ENCODE results near the gene TPP2.

Gene TPP2

DNA sequence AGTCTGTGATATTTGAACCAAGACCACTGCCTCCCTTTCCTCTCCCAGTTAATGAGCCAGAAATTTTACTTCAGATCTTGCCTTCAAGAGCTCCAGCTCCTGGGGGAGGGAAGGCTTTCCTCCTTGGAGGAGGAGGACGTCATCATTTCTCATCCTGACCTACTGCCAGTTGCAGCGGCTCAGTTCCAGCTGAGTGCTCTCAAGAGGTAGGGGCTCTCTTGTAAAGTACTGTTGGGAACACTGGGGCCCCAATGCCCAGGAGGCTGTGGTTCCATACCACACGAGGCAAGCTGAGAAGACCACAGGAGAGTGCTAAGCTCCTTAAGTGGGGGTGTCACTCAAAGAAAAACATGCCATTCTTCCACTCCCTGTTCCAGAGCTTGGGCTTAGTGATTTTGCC, 61.9 kb downstream of the TPP2 start:
- no peak for DNase-seq

DNA sequence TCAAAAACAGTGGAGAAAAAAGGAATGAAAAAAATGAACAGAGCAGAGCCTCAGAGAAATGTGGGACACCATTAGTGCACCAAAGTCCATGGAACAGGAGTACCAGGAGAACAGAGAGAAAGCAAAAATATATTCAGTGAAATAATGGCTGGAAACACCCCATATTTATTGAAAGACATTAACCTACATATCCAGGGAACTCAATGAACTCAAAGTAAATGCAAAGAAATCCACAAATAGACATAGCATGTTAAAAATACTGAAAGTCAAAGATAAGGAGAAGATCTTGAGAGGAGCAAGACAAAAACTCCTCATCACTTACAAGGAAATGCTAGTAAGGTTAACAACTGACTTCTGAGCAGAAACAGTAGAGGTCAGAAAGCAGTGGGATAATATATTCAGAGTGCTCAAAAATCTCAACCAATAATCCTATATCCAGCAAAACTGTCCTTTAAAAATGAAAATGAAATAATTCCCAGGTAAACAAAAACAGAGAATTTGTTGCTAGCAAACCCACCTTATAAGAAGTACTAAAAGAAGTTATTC, 62.5 kb downstream of the TPP2 start:
- DNase-seq: no peak

DNA sequence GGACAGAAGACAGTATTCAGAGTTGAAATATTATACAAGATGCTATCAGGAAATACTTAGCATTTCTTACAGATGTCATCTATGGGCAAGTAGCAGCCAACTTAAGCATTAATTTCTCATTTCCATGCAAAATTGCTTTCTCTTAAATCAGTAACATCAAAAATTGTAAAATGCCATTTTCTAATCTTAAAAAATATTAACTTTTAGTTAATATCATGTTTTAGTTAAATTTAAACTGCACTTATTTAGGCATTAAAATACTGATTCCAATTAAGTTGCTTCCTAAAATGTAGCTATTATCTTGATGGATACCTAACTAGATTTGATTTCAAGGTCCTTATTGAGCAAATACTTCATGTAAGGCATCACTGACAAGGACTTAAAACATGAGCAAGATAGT, 70.2 kb downstream of the TPP2 start:
- DNase-seq: no peak

DNA sequence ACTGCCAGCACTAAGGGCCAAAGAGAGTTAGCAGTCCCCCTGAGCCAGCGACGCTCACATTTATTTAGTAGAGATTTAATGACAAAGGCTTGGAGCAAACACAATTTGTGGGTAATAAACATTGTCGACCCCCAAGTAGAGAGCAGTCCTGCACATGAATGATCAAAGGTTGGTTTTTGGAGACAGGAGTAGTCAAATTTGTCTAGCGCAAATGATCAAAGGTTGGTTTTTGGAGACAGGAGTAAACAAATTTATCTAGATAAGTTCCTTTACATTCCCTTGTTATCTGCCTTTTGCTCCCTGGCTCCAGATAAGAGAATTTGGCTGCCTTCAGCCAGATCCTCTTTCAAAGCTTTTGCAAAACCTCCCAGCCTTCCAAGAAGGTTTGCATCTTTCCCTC, 71.1 kb downstream of the TPP2 start:
- DNase-seq: no peak

DNA sequence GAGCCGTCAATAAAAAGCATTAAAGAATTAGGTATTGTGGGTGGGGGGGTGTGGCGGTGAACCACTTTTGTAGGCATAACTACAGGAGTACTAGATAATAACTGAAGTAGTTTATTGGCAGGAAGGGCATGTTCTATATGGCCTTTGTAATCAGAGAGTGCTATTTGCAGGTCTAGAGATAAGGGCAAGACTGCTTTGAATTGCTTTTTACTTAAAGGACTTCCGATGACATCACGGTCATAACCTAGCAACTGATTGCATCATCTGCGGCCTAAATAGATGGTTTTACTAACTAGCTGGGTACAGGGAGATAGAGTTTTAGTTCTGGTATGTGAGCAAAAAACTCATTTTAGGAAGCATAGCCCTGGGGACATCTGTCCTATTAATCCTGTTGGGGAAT, 73.3 kb downstream of the TPP2 start:
- DNase-seq: no peak

DNA sequence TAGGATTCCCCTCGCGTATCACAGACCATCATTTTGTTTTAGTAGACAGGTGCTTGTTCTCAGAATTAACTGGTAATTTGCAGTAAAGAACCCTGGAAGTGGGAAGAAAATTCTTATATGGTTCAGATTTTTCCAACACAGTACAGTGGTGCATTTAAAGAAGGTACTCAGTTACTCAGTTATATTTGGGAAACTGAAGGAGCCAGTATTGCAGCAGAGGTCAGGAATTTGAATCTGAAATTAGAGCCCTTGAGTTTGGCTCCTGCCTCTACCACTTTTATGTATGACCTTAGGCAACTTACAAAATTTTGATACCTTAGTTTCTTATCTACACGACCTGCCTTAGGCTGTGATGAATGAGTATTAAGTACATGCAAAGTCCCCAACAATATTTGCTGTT, 78.3 kb downstream of the TPP2 start:
- no peak for DNase-seq

DNA sequence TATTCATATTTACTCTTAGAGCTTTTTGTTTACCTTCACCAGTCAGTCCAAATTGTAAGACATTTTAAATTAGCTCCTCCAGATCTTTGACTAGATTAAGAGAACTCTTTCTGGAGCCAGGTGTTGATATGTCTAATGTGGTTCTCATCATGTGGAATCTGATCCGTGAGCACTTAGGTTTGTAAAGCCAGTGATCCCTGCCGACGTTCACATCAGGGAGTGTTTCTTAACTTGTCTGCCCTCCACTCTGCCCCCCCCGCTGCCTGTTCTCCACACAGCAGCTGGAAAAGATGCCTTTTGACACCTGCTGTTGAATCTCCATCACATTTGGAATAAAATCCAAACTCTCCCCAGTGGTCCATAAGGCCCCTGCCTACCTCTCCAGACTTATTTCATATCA, 80.3 kb downstream of the TPP2 start:
- no peak for DNase-seq

DNA sequence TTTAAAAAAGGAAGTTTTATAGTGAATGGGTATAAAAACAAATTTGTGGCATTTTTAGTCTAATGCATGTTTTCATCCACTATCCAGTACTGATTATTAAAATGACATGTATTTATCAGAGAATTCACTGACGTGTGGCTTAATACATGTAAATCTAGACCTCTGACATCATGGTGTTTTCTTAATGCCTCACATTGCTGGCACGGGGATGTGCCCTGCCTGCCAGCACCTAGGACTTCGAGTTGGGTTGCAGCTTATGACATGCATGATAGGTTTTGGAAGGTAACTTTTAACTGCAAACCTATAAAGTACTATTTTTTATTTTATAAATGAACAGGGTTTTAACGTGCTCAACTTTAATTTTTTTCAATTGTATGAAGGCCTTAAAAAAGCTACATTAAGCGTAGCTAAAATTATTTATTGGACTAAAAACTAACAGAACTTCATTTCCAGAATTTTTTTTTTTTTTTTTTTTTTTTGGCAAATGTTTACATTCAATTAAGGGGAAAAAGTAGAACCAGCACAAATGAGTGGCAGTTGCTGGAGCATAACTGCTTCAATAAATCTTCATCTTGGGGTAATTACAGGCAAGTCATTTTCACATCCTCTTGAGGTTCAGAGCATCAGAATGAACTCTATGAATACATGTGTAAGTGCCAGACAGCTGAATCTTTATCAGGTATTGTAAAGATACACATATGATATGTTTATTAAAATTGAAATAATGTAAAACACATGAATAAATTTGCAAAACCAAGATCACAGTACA, 81.7 kb downstream of the TPP2 start:
- DNase-seq: no peak

DNA sequence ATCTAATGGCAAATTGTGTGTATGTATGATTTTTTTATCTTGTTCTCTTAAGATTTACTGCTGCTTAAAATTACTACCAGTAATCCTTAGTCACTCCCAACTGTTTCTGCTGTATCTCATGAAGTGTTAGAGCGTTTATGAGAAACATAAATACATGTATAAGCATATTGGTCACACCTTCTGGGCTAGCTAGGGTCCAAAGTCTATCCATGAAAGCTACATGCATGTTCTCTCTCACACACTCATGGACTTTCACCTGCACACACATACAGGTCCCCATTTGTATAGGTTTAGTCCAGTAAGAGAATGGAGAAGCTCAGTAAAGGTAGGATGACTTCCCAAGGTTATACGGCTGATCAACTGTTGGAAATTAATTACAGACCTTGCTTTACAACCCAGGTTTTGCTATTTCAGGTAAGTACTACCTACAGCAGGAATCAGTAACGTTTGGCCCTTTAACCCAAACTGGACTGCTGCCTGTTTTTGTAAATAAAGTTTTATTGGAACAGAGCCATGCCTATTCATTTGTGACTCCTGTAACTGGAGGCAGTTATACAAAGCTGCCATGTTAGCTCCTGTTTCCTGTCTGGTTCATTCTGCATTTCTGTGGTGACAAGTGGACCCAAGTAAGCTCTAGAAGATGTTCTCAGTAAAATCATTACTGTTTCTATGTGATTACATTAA, 82.8 kb downstream of the TPP2 start:
- no peak for DNase-seq

DNA sequence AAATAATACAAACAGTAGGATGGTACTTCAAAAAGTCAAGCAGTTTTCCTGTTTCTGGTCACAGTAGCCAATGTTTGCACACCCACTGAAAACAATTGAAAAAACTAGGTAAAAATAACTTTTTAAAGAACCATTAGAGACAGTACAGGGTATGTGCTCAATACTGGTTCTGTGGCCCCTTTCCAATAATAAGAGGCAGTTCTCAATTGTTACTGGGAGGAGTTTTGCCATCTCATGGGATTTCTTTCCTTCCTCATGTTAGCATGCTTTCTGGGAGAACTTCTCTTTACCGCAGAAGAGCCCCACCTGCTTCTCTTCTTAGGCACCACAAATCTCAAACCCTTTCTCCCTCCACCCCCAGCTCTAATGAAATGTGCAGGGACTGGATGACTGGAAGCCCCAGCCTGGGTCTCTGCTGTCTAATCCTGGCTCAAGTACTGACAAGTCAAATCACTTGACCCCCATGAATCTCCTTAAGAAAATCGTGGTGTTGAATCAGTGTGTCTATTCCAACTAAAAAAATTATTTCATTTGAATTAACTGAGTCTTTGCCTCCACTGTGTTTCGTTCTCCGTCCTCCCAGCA, 83.4 kb downstream of the TPP2 start:
- no peak for DNase-seq

DNA sequence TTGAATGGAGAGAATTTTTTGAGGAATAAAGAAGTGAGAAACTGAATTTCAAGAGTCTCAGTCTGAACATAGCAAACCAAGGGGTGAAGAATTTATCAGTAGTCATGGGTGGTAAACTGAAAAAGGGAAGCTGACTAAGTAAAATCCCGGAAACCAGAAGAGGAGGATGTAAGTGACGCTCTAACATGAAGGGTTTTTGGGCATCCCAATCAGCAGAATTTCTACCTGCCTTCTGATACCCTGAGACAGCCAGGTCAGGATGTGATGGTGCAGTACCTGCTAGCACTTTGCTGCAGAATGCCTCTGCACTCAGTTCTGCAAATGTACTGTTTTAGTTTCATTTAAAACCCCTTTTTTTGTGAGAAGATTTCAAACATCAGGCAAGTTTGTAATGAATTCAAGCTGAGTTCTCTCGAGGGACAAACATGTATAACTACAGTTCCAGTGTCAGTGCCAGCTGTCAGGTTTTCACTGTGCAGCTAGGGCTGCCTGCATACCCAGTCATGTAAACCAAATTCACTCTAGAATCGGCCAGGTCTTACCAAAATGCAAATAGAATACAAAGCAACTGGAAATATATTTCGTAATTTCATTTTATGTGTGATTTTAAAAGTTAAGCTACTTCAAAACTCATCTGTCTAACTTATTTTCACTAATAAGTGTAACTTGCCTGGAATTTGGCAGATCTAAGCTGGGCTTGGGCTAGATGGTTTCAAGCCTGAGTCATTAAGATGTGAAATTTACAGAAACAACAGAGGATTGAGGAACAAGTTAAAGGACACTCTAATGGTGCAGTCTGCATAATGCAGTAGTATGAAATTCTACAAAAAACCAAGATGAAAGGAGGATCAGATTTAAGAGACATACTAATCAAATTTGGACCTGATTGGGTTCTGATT, 84.3 kb downstream of the TPP2 start:
- DNase-seq: no peak

DNA sequence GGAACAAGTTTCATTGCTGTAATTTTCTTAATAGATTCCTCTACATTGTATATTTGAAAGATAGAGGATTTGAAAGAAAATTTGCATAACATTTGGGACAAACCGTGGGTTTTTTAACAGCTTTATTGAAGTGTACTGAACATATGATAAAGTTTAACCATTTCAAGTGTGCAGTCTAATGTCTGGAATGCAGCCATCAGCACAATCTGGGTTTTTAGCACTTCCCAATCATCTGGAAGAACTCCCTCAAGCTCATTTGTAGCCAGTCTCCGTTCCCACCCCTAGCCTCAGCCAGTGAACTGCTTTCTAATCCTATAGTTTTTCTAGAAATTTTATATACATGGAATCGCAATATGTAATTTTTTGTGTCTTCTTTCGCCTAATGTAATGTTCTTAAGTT, 85.4 kb downstream of the TPP2 start:
- DNase-seq: no peak

DNA sequence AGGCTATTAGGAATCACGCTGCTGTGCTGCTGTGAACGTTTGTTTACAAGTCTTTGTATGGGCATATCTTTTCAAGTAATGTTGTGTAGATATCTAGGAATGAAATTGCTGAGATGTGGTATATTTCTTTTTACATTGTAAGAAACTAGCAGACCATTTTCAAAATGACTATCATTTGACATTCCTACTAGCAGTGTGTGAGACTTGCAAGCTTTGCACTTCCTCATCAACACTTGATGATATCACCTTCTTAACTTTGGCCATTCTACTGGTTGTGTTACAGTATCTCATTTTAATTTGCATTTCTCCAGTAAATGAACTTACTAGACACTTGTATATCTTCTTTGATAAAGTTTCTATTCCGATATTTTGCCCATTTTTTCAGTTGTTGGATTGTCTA, 85.9 kb downstream of the TPP2 start:
- no peak for DNase-seq

DNA sequence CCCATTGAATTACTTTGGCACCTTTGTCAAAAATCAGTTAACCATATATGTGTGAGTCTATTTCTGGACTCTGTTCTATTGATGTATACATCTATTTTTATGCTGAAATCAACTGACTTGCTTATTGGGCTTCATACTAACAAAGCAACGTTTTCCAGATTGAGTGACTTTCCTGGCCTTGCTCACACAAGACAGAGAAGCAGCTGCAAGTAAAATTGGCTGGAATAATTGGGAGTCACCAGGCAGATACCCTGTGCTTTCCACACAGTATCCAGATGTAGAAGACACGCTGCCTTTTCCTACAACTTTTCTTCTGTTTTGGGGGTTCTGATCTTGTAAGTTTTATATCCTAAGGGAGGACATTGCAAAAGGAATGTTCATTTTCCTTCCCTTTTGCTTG, 86.9 kb downstream of the TPP2 start:
- no peak for DNase-seq

DNA sequence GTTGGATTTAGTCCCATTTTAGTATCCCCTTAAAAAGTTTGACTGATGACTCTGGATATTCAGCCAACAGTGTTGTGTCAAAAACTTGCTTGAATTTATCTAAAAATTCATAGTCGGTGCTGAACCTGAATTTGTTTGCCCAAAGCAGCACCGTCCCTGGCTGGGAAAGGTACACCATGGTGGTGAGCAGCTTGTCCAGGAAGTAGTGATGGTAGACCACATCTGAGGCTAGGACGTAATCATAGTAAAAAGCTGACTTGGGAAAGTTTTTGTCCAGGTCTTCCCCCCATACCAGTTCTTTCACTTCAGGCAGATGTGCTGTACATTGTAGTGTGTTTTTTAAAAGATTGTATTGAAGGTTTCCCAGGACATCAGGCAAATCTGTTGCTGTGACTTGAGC, 89.2 kb downstream of the TPP2 start:
- DNase-seq: no peak

DNA sequence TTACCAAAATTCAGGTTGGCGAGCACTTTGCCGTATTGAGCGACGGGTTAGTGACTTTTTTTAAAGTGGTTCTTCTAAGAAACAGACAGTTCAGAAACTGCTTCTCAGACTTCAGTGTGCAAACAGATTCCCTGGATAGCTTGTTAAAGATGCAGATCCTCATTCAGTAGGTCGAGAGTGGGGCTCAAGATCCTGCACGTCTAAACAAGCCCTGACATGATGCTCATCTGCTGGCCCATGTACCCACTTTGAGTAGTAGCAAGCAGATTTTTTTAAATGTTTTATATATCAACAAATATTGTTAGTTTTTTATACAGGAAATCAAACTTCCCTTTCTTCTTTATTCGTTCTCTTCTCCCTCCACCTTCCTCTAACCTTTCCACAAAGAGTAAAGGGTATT, 90.7 kb downstream of the TPP2 start:
- no peak for DNase-seq

DNA sequence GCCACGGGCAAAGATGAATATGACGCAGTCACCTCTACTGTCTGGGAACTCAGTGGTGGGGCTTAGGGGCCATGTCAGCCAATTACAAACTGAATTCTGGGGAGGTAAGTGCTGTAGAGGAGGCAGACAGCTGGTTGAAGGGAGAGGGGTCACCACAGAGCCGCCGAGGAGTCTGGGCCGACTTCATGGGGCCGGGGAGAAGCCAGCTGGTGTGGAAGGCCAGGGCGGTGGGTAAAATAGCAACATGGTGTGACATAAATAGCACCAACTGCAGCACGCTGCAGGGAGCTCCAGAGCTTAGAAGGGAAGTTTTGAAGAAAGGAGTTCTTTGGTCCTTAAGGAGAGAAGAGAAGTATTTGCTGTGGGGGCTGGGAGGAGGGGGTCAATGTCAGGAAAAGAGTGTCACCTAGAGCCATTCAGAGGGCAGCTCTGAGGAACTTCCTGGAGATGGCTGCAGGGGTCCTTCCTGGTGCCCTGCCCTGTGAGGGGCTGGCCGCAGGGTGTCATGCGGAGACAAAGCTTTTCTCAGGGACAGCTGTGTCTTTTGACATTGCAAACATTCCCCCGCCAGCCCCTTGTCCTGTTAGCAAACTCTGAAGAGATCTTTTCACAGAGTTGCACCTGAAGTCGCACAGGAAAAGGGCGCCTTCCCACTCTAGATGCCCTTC, 91.7 kb downstream of the TPP2 start:
- no peak for DNase-seq

DNA sequence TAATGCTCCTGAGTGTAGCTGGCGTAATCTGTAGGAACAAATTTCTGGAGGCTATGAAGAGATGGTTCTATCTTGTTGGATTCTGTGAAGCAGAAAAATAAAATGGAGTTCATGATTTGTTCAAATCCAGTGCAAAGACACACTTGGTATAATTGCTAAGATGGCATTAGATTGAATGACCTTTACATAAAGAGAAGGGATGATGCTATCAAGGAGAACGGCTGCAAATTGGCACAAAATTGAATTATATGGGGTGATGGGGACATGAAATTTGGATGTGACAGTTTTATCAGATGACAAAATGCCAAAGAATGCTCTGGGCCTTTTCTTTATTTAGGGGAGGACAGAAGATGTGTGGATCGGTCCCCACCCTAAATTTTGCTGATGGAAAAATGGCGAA, 94.1 kb downstream of the TPP2 start:
- DNase-seq: no peak

DNA sequence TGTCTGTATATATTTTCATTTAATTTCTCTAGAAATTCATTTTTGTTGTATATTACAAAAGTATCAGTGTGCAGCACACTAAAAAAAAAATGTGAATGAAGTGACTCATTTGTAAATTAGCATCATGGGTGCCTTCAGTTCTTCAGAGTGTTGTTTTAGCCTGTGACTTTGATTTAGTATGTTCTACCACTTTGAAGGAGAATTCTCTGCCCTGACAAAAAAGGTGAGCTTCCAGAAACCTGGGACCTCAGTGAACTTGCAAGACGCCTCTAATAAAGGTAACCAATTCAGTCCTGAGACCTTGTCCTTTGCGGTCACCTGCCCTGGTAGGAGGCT, 95.7 kb downstream of the TPP2 start:
- no peak for DNase-seq

DNA sequence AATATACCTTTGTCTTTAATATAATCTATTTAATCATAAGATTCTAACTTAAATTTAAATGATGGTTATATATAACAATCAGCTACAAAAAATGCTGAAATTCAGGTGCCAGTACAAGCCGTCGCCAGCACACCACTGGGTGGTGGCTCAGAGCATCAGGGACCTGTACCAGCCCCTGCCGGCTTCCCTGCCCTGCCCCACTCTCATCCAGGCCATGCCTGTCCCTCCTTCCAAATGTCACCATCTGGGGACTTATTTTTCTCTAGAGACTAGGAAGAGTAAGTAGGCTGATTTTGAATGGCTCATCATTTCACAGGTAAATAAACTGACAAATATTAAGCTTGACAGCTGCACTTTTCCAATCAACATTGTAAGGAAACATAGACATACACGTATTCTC, 96.5 kb downstream of the TPP2 start:
- no peak for DNase-seq

DNA sequence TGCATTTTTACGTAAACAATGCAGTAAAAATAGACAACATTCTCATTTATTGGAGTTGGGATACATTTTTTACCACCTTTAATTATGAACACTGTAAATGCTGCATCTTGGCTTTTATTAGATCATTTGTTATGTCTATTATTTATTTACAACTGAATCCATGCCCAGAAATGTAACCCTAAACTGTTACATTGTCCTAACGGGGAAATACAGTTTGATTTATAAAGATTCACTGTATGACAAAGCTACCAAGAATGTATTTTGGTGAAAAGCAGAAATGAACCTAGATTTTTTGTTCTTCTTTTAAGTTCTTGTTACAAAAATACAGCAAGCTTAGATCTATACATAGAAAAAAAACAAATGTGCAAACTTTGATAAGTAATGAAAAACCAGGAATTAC, 97.0 kb downstream of the TPP2 start:
- DNase-seq: no peak

DNA sequence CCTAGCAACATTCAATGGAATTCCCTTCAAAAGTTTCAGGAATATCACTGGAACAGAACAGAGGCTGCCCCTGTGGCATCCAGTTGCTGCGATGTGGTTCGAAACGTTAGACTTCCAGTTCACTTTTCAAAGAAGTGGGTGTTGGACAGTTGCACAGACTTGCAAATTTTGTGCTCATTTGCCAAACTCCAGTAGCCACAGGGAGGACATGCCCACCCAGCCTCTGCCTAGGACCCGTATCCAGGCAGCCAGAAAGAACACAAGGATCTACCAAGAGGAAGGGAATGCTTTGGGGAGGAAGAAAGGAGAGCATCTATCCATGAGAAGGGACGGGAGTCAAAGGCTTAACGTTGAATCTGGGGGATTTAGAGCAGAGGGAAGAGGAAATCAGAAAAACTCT, 98.2 kb downstream of the TPP2 start, which contains the start of gene METTL21C:
Gene METTL21C (minus strand): TSS at position 108 of the 400 bp plus-strand sequence. CDS start 546 bp downstream, outside the sequence.
- DNase-seq: no peak

DNA sequence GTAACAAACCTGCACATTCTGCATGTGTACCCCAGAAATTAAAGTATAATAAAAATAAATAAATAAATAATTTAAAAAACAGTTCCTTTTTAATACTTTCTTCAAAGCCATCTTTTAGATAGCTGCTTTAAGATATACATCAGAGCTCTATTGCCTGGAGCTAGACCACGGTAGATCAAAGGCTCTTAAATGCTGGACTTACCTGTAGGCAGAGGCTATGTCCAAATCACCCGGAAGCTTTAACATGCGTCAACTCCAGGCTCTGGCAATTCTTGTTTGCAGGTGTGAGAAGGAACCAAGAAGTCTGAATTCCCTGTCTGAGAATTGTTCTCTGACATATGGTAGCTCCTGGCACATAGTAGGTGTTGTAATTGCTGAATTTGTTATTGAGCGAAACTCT, 99.7 kb downstream of the TPP2 start:
- DNase-seq: no peak

All from NCI-H524 treated with DMSO at 0.1 percent for 48 hours (cell line).